NCI-H2081 treated with DMSO at 0.1 percent for 48 hours (cell line): Measurements from ENCODE around the gene ZNF784.

Experiments used
- DNase-seq: peaks from one replicate; lab custom pipeline; 2025; lab: John Stamatoyannopoulos, UW

The ZNF784 gene

GRCh38 chr19:55620410-55621204, 3.8 kb downstream of the ZNF784 start:
- DNase-seq: no peak

GRCh38 chr19:55619286-55619685, 5.1 kb downstream of the ZNF784 start:
- DNase-seq: no peak

- DNase-seq: no peak
These were observed 5.9 kb downstream of the ZNF784 start for GRCh38 chr19:55618426-55618825.

GRCh38 chr19:55617426-55617825, 6.9 kb downstream of the ZNF784 start:
- no peak for DNase-seq

GRCh38 chr19:55616395-55616875, 7.9 kb downstream of the ZNF784 start:
- no peak for DNase-seq

- DNase-seq: no peak
These were observed 8.6 kb downstream of the ZNF784 start for GRCh38 chr19:55615543-55616394.

- no peak for DNase-seq
These were observed 9.4 kb downstream of the ZNF784 start for GRCh38 chr19:55614711-55615542.

GRCh38 chr19:55613930-55614710, 10.2 kb downstream of the ZNF784 start:
- DNase-seq: no peak

GRCh38 chr19:55613396-55613795, 11.0 kb downstream of the ZNF784 start:
- no peak for DNase-seq

GRCh38 chr19:55611983-55612645, 12.3 kb downstream of the ZNF784 start:
- DNase-seq: no peak

GRCh38 chr19:55611300-55611982, 12.9 kb downstream of the ZNF784 start:
- no peak for DNase-seq

GRCh38 chr19:55609326-55609725, 15.0 kb downstream of the ZNF784 start:
- no peak for DNase-seq

GRCh38 chr19:55606817-55607216, 17.5 kb downstream of the ZNF784 start:
- no peak for DNase-seq

GRCh38 chr19:55606471-55606787, 17.9 kb downstream of the ZNF784 start:
- no peak for DNase-seq

- DNase-seq: no peak
These were observed 18.5 kb downstream of the ZNF784 start, which contains the start of gene ZNF865 for GRCh38 chr19:55605637-55606470. ZNF865 (plus strand) TSS chr19:55605647; CDS start chr19:55613619, 7,972 bp downstream.

GRCh38 chr19:55605207-55605636, 19.1 kb downstream of the ZNF784 start:
- DNase-seq: peak; percentile 95

GRCh38 chr19:55603581-55604292, 20.6 kb downstream of the ZNF784 start:
- no peak for DNase-seq

GRCh38 chr19:55603115-55603514, 21.3 kb downstream of the ZNF784 start:
- DNase-seq: no peak
